NCI-H345 treated with DMSO at 0.1 percent for 48 hours (cell line): ENCODE data around the gene TOMM22.
"Not testable (repeated sequence)": the region's sequence is repeated elsewhere in the genome, so short reads cannot be mapped to it uniquely, and the experiment has no call there.

Experiments used
- DNase-seq: peaks from one replicate; lab custom pipeline; 2025; ENCODE audit not compliant: unreplicated experiment; lab: John Stamatoyannopoulos, UW

TOMM22 gene

DNA sequence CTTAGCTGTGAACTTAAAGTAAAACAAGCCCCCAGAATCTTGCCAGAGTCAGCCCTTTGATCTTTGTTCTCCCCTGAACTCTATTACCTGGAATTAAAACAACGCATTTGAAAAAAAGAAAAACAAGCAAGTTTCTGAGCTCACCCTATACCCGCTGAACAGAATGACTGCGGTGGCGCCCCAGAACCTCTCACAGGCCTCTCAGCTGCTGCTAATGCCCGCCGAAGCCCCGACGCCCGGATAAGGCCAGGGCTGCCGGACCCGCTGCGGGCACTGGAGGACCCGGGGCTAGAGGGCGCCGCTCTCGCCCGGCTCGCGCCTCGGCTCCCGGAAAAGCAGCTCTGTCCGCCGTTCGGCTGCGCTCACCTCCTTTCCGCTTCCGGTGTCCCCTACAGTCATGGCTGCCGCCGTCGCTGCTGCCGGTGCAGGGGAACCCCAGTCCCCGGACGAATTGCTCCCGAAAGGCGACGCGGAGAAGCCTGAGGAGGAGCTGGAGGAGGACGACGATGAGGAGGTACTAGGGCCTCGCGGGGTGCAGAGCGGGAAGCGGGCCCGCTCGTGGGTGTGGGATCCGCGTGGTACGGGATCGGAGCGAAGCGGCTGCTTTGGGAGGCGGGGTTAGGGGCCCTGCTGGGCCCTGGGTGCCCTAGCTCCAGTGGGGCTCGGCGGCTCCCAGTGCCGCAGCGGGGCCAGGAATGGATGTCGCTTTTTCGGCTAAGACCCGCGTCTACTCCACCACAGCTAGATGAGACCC, at the start of gene TOMM22:
Gene TOMM22 (plus strand): TSS at position 376 of the 754 bp plus-strand sequence. CDS start 22 bp downstream, at position 398.
- DNase-seq: peak; percentile 57

DNA sequence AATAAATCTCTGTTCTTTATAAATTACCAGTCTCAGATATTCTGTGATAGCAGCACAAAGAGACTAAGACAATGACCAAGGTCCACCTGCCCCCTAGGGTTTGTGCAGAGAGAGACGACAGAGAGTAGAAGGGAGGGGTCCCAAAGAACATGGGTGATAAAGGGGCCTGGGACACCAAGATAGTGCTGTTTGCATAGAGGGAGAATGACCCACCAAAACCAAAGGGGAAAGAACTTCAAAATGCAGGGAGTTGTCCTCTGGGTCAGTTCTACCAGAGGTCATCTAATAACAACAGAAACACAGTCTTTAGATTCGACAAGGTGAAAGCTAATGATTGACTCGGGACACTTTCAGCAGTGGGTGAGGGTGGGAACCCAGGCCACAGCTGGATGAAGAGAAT, 49.2 kb upstream of the TOMM22 start:
- no peak for DNase-seq

DNA sequence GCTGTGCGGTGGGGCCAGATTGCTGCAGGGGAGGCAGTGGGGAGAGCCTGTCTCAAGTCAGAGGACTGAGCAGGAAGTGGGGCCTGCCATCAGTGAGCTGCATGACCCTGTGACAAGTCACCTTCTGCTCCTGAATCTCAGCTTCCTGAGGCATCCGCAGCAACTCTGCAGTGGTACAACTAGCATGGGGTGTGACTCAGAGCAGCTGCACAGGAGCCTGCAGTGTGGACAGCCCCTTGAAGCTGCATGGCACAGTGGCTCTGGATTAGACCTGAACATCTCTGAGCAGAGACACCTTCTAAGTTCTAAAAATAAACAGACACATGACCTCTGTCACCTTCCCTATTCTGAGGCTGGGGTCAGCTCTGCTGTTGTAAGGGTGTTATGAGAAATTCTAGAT, 43.5 kb upstream of the TOMM22 start:
- no peak for DNase-seq

DNA sequence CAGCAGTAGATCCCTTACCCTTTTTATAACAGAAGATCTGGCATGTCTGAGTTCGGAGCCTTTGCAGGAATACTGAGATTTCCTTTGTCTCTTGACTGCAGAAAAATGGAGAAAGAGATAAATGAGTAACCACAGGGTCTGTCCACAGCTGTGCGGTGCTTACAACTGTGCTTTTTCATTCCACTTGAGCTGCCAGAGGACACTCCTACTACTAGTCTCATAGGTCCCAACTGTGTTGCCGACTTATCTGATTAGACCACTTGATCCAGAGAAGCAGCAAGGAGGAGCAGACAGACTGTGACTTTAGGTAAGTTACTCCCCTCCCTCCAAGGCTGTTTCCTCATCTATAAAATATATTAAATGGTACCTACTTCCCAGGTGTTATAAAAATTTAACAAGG, 43.0 kb upstream of the TOMM22 start:
- DNase-seq: no peak

DNA sequence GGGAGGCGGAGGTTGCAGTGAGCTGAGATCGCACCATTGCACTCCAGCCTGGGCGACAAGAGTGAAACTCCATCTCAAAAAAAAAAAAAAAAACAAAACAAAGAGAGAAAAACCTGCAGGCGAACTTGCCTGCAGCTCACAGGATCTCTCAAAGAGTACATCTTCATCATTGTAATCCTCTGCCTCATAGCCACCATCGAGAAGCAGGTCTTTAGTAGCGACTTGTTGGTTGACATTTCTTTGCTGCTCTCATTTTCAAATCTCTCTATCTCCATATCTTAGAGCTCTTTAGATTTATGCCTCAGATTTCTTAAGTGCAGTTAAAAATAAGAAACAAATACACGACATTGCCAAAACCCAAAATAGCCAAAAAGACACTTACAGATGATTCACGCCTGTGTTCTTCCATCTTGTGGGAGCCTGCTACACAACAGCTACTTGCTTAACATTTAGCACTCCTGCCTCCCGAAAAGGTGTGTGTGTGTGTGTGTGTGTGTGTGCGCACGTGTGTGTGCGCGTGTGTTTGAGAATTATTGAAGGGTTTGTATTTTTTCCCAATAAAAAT, 40.2 kb upstream of the TOMM22 start:
- no peak for DNase-seq

DNA sequence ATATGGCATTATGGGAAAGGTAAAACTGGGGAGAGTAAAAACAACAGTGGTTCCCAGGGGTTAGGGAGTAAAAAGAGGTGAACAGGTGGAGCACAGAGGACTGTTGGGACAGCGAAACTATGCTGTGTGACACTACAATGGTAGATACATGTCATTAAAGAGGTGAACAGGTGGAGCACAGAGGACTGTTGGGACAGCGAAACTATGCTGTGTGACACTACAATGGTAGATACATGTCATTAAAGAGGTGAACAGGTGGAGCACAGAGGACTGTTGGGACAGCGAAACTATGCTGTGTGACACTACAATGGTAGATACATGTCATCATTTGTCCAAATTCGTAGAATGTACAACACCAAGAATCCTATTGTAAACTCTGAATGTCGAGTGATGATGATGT, 37.5 kb upstream of the TOMM22 start:
- not testable (repeated sequence) for DNase-seq

DNA sequence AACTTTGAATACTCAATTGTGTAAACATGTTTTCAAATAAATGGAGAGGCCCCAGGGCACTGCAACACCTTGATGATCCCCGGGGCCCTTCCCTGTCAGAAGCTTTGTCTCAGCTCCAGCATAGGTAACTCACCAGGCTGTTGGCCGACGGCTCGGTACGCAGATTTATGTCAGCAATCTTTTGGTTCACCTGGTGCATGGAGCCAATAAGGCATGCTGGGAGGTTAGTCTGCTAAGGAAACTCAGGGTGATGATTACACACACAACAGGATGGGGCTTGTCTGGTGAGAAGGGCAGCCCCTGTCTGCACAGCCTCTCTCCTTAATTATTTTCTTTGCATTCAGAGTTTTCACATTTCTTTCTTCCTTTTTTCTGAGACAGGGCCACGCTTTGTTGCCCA, 36.3 kb upstream of the TOMM22 start:
- no peak for DNase-seq

DNA sequence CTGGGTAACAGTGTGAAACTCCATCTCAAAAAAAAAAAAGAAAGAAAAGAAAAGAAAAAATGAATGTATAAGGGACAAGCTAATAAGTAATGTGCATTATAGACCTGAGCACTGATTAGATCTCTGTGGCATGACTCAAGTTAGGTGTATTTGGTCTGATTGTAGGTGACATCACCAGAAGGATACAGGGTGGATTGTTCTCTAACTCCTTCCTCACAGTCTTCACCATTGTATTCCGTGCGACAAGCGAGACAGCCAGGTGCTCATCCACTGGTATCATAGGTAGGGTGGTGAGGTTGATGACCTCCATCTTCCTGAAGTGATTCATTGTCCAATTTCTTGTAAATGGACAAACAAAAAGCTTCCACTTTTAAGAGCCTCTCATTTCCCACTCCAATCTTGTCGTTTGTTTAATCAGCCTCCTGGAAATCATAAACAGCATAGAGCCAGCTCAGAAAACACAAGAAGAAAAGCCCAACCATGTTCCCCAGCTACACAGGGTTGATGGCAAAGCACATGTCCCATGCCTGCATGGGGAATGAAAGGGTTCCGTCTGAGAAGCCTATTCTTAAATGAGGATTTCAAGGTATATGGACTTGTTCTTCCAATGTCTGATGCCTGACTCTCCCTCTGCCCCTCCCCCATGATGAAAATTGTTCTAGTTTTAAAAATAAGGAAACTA, 31.8 kb upstream of the TOMM22 start:
- DNase-seq: peak; percentile 8

DNA sequence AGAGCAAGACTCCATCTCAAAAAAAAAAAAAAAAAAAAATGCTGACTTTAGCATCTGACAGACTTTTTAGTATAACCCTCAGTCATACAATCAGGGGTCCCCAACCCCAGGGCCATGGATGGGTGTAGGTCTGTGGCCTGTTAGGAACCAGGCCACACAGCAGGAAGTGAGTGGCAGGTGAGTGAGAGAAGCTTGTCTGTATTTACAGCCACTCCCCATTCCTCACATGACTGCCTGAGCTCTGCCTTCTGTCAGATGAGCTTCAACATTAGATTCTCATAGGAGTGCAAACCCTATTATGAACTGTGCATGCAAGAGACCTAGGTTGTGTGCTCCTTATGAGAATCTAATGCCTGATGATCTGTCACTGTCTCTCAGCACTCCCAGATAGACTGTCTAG, 28.9 kb upstream of the TOMM22 start:
- no peak for DNase-seq

DNA sequence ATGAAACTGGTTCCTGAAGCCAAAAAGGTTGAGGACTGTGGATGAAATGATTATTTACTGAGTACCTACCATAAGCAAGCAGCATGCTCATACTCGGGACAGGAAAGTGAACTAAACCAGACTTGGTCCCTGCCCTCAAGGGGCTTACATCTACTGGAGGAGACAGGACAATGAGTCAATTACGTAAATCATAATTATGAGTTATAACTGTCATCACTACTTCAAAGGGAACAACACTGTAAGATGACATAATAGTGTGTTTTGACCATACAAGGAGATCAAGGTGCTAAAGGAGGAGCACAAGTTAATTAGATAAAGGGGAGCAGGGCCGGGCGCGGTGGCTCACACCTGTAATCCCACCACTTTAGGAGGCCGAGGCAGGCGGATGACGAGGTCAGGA, 28.0 kb upstream of the TOMM22 start:
- no peak for DNase-seq

DNA sequence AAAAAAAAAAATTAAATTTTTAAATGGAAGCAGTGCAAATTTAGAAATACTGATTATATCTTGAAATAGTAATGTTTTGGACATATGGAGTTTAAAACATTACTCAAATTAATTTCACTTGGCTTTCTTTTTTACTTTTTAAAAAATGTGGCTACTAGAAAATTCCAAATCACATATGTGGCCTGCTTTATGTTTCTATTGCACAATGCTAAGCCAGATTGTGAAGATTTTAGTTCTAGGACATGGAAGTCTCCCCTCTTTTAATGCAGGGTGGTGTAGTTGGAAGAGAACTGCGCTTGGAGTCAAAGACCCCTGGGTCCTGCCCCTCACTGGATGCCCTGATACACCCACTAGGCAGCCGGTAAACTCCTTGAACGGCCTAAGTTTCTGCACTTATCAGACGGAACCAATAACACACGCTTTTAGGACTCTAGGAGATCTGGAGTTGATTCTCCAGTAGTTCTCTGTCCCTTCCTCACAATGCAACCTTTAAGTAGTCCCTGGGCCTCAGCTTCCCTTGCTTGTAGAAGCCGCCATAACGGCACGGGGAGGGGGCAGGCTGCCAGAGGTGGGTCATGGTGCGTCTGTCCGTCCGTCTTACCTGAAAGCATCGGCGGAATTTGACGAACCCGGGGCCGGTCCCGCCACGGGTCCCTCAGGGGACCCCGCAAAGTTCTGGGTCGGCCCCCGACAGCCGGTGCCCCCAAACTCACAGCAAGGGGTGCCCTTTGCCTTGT, 26.1 kb upstream of the TOMM22 start:
- DNase-seq: no peak

DNA sequence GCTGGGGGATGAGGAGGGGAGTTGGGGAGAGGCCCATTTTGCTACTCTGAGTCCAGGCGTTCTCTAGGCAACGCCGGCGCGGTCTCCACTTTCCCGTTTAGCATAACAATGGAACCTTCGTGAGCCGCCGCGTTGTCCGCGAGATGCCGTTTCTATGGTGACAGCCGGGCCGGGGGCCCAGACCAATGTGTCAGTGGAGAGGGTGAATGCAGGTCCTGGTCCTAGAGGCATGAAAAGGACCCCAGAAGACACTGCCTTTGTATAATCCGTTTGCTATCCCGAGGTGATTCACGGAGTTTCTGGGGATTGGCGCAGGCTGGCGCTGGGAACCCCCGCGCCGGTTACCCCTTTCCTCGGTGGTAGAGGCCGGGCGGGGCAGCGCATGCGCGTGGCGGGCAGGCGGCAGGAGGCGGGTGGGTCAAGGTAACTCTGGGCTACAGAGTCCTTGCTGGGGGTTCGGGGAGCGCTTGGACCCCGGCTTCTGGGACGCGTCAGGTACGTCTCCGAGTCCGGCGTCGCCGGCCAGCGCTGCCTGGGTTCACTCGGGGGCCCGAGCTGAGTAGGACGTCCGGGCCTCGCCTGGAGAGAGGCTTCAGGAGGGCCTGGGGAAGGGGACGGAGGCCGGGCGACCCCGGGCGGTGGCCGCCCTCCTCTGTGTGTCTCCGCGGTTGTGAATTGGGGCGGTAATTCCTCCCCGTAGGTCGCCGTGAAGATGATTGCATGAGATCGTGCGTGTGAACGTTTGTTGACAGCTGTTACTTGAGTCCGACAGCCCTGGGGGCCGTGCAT, 25.3 kb upstream of the TOMM22 start, which contains the start of the genes CBY1 and FAM227A:
Gene CBY1 (plus strand): TSS at position 383 of the 789 bp plus-strand sequence. CDS start 11,417 bp downstream, outside the sequence.
Gene FAM227A (minus strand): TSS at position 137 of the 789 bp plus-strand sequence. CDS start 6,224 bp downstream, outside the sequence.
- DNase-seq: peak; percentile 73

DNA sequence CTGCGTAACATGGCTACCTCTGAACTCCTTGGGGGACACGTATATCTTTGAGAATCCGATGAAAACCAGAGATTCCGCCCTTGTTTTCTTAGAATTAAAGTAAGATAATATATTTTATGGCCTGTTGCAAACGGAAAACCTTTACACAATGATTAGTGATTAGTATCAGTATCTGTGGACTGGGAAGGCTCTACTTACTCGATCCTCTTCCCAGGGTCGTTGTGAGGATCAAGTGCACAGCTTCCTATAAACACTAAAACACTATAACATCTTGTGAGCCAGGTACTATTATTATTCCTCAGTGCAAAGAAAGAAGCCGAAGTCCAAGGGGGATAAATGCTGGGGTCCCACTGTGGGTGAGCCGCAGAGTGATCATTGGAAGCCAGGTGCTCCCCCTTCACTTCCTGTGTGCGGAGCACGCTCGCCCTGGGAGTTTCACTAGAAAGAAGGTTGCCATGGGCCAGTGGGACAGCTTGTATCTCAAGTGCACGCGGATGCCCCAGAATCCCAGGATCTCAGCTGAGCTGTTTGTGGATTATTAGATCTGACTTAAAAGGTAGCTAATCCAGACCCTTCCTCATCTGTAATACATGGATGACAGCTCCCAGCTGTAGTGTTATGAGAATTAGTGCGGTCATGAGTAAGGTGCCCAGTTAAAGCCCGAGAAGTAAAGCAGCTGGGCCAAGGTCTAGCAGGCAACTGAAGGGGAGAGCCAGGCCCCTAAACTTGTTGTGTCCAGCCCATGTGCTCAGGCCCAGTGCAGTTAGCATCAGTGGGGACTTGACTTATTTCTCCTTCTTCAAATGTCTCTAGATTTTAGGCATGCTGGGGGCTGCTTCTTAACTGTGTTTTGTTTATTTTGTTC, 24.5 kb upstream of the TOMM22 start:
- DNase-seq: no peak

DNA sequence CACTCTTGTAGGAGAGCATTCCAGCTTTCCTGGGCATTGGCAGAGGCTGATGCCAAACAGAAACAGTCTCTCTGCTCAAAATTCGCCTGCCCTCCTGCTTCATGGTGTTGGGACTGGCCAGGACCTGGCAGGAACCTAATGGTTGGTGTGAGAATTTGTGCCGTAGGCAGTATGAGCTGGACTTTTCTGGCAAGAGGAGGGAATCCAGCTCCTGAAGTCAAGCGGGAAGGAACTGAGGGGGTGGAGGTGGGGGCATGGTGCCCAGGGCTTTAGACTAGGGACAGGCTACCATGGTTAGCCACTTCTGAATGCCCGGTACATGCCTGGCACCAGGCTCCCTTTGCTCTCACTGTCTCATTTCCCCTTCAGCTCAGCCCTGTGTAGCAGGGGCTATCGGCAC, 6.9 kb upstream of the TOMM22 start:
- no peak for DNase-seq

DNA sequence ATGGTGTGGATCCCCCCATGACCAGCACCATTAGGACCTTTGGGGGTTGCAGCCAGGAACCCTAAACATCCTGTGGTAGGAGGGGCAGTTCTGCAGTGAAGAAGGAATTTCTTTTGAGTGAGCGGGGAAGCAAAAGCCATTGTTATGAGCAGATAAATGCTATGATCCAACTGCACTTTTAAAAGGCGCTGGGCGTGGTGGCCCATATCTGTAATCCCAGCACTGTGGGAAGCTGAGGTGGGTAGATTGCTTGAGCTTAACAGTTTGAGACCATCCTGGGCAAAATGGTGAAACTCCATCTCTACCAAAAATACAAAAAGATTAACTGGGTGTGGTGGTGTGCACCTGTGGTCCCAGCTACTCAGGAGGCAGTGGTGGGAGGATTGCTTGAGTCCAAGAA, 5.9 kb upstream of the TOMM22 start:
- DNase-seq: no peak

DNA sequence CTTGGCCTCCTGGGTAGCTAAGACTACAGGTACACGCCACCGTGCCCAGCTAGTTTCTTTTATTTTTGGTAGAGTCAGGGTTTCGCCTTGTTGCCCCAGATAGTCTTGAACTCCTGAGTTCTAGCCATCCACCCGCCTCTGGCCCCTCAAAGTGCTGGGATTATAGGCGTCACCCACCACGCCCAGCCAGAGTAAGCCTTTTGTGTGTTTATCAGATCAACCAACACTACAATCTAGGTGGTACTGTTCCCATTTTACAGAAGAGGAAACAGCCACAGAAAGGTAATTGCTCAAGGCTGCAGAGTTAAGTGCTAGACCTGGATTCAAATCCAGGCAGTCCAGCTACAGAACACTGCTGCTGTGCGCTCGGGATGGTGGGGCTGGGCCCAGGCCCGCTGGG, 3.1 kb downstream of the TOMM22 start:
- DNase-seq: no peak

DNA sequence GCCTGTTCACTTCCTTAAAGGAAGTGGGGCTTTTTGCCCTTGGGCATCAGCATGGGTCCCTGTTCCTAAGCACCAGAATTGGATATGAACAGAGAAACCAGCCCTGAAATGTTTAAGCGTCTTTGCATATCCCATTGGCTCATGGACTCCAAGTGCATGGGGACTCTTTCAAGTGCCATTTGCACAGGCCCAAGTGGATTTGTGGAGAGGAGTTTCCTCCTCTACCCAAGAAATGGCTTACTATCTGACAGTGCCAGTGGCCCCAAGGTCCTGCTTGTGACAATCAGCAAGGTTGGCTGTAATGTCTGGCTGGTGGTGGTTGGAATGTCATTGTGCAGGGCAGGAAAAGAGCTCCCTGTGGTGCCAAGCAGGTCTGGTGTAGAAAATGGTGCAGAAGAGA, 4.0 kb downstream of the TOMM22 start:
- no peak for DNase-seq

DNA sequence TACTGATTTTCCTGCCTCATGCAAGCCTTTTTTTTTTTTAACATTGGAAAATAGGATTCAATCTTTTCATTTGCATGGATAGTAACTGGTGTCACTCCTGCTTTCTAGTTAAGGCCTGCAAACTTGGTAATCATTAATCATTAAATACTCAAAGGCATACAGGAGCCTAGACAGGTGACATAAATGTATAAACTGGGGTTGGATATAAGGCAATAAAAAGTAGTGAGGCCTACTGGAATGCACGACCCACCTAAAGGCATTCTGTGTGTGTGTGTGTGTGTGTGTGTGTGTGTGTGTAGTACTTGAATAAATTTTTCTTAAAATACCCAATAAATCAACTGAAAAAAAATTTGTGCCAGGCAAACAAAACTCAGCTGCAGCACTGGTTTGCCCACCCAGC, 7.9 kb downstream of the TOMM22 start:
- DNase-seq: no peak

DNA sequence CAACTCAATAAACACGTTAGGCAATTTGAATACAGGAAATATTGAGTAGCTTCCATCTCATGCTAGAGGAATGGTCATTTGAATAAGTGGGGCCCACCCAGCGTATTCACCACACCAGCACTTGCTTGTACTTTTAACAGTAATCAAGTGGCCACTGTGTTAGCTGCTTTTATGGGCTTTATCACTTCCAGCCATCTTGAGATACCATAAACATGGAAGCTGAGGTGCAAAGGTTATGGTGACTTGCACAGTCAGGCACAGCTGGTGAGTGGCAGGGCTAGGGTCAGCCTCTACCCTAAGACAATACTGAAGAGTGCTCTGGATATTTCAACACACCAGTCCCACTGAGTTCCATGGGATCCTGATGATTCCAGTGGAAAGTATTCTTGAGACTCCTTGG, 12.3 kb downstream of the TOMM22 start:
- no peak for DNase-seq

DNA sequence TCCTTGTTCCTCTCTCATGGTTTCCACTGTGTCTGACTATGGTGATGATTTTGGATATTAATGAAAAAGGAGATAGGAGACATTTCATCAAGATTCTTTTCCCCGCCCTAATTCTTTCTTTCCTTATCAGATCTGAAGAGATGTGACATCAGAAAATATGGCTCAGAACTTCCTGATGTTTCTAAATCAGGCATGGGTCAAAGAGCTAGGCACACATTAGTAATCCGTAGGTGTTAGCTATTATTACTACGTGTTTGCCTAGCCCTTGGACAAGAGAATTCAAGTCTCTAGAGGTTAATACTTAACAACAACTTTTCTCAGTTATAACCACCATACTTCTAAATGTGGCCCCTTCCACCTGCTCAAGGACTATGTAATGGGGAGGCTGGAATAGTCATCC, 13.2 kb downstream of the TOMM22 start:
- DNase-seq: no peak
